Measurements from ENCODE around the gene IRF8. TPM values are rescaled to one million over a fixed set of nuclear protein-coding genes. Genes with fewer than 3 reads are reported as not detected.

Gene IRF8
- total and polyA plus RNA-seq, 7 donors, result 3.5 to 74.0 (median 10.8) TPM

DNA sequence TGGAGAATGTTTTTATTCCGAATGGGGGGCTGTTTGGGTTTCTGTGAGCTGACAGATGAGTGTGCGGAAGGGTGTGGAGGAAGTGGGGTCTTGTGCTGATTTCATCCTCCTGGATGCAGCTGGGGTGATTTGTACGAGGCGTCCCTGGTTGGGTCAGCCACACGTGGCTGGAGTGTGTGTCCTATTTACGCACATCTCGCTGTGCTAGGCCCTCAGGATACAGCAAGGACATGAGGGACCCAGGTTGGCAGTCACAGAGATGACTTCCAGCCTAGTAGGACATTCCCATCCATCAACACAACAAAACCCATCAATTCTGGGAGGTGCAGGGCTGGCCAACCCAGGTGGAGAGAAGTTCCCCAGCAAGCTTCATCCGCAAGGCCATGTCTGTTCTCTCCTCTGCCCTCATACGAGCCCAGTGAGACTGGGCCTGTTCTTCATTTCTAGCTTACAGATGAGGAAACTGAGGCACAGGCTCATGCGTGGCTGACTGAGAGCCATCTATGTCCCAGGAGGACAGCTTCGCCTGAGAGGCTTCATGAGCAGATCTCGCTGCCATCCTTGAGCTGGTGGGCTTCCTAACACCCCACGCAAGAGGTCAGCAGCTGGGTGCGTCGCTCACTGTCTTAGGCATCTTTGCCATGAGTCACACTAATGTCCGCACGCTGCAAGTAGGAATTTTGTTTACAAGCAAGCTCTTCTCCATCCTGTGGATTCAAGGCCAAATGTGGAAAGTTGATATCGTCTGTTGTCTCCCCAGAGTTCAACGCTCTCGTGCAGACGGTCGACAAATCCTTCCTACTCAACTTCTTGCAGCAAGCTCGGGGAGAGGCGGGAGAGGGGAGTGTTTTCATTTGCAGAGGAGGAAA, 24.4 kb downstream of the IRF8 start:
- TF ChIP-seq POLR2AphosphoS5 (IDR thresholded peaks at IDR 0.05) (no peak), EP300 (IDR thresholded peaks at IDR 0.05) (no peak), POLR2A (IDR thresholded peaks at IDR 0.05) (no peak)
- TF ChIP-seq, protein P1, sequence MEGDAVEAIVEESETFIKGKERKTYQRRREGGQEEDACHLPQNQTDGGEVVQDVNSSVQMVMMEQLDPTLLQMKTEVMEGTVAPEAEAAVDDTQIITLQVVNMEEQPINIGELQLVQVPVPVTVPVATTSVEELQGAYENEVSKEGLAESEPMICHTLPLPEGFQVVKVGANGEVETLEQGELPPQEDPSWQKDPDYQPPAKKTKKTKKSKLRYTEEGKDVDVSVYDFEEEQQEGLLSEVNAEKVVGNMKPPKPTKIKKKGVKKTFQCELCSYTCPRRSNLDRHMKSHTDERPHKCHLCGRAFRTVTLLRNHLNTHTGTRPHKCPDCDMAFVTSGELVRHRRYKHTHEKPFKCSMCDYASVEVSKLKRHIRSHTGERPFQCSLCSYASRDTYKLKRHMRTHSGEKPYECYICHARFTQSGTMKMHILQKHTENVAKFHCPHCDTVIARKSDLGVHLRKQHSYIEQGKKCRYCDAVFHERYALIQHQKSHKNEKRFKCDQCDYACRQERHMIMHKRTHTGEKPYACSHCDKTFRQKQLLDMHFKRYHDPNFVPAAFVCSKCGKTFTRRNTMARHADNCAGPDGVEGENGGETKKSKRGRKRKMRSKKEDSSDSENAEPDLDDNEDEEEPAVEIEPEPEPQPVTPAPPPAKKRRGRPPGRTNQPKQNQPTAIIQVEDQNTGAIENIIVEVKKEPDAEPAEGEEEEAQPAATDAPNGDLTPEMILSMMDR (IDR thresholded peaks at IDR 0.05), result no peak
- Histone ChIP-seq H3K27ac (no peak overlapping the region), H3K4me3 (no peak overlapping the region), H3K27me3 (peaks cover 0 to 20% (median 0%) of the 10 kb centered on the region in 3 donors), H3K36me3 (no peaks in the 10 kb centered on the region), H3K4me1 (peaks cover 0 to 7% (median 0%) of the 10 kb centered on the region in 4 donors), H3K9me3 (no peaks in the 10 kb centered on the region)
- 81 to 85% methylated on average over 24 of the region's 24 CpGs for WGBS, 2 donors
- intact Hi-C loops (cut with DNase I), result no loop called here
- DNase-seq, result no peak

DNA sequence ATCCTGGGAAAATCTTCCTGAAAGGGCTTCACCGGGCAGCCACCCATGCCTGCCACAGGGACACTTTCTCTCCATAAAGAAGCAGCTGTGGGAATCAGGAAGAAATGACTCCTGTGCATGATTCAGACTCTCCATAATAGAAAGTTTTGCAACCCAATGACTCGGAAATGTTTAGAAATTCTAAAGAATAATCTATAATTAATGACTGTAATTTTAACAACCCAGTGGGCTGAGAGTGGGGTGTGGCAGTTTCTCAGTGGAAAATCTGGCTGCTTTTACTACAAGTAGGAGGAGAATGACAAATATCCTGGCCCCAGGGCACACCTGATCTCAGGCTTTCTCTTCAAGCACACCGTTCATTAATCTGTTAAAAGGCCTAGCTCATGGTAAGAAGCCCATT, 25.7 kb downstream of the IRF8 start:
- 56 to 59% methylated on average over 3 of the region's 3 CpGs for WGBS, 2 donors
- DNase-seq, result no peak
- Histone ChIP-seq H3K4me3 (no peak overlapping the region), H3K4me1 (peaks cover 0 to 7% (median 0%) of the 10 kb centered on the region in 4 donors), H3K9me3 (no peaks in the 10 kb centered on the region), H3K27me3 (peaks cover under 1 to 32% (median 1%) of the 10 kb centered on the region in 3 donors), H3K27ac (no peak overlapping the region), H3K36me3 (no peaks in the 10 kb centered on the region)
- TF ChIP-seq EP300 (IDR thresholded peaks at IDR 0.05) (no peak), POLR2A (IDR thresholded peaks at IDR 0.05) (no peak), POLR2AphosphoS5 (IDR thresholded peaks at IDR 0.05) (no peak)
- TF ChIP-seq, protein P1 (IDR thresholded peaks at IDR 0.05), result no peak
- intact Hi-C loops (cut with DNase I), result no loop called here

DNA sequence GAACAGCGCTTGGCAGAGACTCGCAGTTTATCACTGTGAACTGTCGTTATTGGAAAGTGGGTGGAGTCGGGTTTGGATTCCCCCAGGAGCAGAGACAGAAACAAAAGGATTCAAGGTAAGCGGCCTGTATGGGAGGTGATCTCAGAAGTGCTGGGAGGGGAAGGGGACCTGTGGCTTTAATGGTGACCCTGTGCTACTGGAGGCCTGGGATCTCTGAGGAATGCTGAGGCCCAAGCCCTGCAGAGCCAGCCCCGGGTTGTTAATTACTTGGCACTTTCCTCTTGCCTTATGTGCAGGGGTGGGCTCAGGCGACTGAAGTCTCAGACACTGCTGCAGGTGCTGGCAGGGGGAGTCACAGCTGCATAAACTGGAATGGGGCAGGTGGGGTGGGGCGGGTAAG, 27.4 kb downstream of the IRF8 start:
- 66 to 85% methylated on average over 8 of the region's 8 CpGs for WGBS, 2 donors
- Histone ChIP-seq H3K27ac (no peak overlapping the region), H3K36me3 (no peaks in the 10 kb centered on the region), H3K4me3 (no peak overlapping the region), H3K27me3 (peaks cover 2 to 38% (median 5%) of the 10 kb centered on the region in 3 donors), H3K4me1 (peaks cover 0 to 7% (median 0%) of the 10 kb centered on the region in 4 donors), H3K9me3 (no peaks in the 10 kb centered on the region)
- intact Hi-C loops (cut with DNase I), result no loop called here
- no peak for DNase-seq
- TF ChIP-seq POLR2A (IDR thresholded peaks at IDR 0.05), result no peak
- TF ChIP-seq, protein P1 (IDR thresholded peaks at IDR 0.05), result no peak
- no peak for TF ChIP-seq EP300 (IDR thresholded peaks at IDR 0.05)
- TF ChIP-seq POLR2AphosphoS5 (IDR thresholded peaks at IDR 0.05), result no peak

DNA sequence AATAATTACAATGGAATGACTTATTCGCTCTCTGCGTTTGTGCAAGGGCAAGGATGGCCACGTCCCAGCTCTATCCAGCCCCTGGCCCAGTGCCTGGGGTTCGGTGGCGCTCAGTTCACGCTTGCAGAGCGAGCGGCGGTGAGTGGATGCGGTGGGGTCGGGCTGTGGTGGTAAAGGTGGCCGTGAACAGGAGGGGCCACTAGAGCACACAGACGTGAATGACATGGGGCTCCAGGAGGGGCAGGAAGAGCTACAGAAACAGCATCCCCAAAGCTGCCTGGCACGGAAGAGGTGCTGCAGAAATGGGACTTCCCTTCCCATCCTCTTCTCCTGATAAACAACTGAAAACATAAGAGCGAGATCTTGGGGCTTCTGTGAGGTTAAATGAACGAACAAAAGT, 28.4 kb downstream of the IRF8 start:
- Histone ChIP-seq H3K27ac (no peak overlapping the region), H3K27me3 (peaks cover 2 to 37% (median 5%) of the 10 kb centered on the region in 3 donors), H3K4me1 (peaks cover 0 to 7% (median 0%) of the 10 kb centered on the region in 4 donors), H3K36me3 (no peaks in the 10 kb centered on the region), H3K9me3 (no peaks in the 10 kb centered on the region), H3K4me3 (no peak overlapping the region)
- intact Hi-C loops (cut with DNase I), result no loop called here
- TF ChIP-seq, protein P1 (IDR thresholded peaks at IDR 0.05), result no peak
- TF ChIP-seq EP300 (IDR thresholded peaks at IDR 0.05) (no peak), POLR2A (IDR thresholded peaks at IDR 0.05) (no peak), POLR2AphosphoS5 (IDR thresholded peaks at IDR 0.05) (no peak)
- no peak for DNase-seq
- 70 to 73% methylated on average over 16 of the region's 16 CpGs for WGBS, 2 donors

All from sigmoid colon (tissue), 7 donors.